Left lobe of liver (tissue), 2 donors: Measurements from ENCODE around the gene DCP1B. TPM values are rescaled to one million over a fixed set of nuclear protein-coding genes. Genes with fewer than 3 reads are reported as not detected.

Source experiments
- ATAC-seq: fragments of 200-7000 bp; cut with Tn5 transposase; one replicate; pipeline ENCODE4 v1.9.1; 2020; ENCODE audit warnings: mild to moderate bottlenecking, moderate library complexity
- DNase-seq: peaks from one replicate; pipeline ENCODE4 v3.0.0-alpha.2; 2020; ENCODE audit warnings: low spot score
- total RNA-seq: library from RNA; stranded (reverse); gene quantifications from one replicate; pipeline ENCODE4 v1.2.1, GENCODE V29; 2021
- donor health status: DM: no; HTN: no; CAD: no; lungs with moderate emphysema.
- donor health status: DM: no; HTN: yes; CAD: no.

The DCP1B gene
- total RNA-seq, 1 donor from 2014 or later, result 3.9 TPM

DNA sequence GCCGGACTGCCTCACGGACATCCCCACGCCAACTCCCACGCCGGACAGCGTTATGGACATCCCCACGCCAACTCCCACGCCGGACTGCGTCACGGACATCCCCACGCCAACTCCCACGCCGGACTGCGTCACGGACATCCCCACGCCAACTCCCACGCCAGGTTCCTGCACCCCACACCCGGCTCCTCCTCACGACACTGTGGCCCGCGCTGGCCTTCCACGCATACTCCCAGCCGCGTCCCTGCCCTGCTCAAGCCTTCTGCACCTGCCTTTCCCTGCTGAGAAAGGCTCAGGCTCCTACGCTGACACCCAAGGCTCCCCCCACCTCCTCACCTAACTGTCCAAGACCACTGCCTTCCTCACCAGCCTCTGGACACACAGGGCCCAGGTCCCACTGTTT, 95.5 kb downstream of the DCP1B start:
- ATAC-seq (no peak), DNase-seq (peak; percentile 30)

DNA sequence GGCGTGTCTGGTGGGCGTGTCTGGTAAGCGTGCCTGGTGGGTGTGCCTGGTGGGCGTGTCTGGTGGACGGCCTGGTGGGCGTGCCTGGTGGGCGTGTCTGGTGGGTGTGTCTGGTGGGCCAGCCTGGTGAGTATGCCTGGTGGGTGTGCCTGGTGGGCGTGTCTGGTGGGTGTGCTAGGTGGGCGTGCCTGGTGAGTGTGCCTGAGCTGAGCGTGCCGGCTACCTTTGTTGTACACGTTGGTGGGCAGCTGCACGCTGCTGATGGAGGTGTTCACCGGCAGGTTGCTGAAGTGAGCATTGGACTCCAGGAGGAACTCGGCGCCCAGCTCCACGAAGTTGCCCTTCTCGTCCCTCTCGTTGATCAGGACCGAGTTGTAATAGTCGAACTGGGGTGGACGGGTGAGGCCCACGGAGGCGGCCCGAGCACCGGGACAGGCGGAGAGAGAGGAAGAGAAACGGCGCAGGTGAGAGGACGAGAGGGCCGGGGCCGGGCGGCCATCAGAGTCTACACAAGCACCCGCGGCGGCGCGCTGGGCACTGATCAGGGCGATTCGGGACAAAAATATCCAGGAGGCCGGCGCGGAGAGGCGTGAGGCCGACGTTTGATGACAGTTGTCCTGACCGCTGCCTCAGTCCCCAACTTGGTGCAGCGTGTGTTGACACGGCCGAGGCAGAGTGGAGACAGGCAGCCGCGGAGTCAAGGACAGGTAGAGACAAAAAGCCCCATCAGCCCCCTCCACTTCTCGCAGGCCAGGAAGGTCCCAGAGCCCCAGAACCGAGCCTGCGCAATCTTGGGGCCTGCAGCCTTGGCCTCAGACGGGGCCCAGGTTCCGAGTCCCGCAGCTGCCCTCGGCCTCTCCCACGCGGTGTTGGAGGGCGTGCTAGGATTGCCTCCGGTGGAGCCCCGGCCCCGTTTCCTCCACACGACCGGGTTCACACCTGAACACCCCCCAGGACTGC, 96.3 kb downstream of the DCP1B start:
- ATAC-seq, result no peak
- DNase-seq, result peak; percentile 41

DNA sequence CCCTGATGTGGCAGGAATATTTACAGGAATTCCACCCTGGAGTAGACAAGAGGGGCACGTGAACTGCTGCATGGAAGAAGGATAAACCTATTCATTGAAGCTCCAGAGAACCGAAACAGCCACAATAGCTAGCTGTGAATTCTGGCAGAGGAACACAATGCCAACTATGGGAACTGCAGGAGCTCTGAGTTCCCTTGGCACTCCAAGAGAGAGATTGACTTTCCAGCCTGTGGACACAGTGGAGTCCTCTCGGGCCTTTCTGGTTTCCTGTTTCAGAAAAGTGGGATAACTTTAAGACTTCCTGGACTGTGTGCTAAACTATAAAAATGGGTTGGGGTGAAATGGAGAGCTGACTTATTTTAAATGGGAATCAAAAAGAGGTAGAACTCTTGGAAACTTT, 97.7 kb downstream of the DCP1B start:
- ATAC-seq (no peak), DNase-seq (peak; percentile 6)

DNA sequence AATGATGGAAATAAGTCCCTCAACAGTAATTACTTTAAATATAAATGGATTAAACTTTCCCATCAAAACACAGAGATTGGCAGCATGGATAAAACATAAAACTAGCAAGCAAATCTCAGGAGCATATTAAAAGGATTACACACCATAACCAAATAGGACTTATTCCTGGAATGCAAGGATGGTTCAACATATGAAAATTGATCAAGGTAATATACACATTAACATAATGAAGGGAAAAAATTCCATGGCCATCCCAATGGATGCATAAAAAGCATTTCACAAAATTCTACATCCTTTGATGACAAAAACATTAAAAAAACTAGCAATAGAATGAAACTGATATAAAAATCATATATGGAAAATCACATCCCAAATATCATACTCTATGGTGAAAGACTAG, 99.4 kb downstream of the DCP1B start:
- DNase-seq, result no peak

DNA sequence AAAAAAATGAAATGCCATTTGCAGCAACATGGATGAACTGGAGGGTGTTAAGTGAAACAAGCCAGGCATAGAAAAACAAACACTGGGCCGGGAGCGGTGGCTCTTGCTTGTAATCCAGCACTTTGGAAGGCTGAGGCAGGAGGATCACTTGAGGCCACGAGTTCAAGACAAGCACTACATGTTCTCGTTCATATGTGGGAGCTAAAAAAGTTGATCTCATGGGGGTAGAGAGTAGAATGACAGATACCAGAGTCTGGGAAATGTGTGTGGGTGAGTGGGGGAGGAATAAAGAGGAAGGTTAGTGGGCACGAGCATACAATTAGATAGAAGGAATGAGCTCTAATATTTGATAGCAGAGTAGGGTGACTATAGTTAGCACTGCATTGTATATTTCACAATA, 107.3 kb downstream of the DCP1B start:
- ATAC-seq (no peak), DNase-seq (no peak)

More for the DNA sequence above, 99.4 kb downstream of the DCP1B start:
- no peak for ATAC-seq

Other genes with a start within 250 kb of the DCP1B start
- not detected for gene LRTM2, start 183.9 kb downstream of the DCP1B start, total RNA-seq
- 0.83 TPM for gene CACNA2D4, start 85.8 kb downstream of the DCP1B start, total RNA-seq
- 0.83 TPM for gene CACNA1C, start 48.5 kb upstream of the DCP1B start, total RNA-seq